Activated T-helper 1 cell treated with Interleukin-2 at 50 U/mL for 16 hours (primary cell): ENCODE data around the gene DPP8.

ENCODE experiments used
- DNase-seq: peaks from one replicate; pipeline ENCODE4 v3.0.0-alpha.2; 2020; ENCODE audit warnings: low read depth

The DPP8 gene

DNA sequence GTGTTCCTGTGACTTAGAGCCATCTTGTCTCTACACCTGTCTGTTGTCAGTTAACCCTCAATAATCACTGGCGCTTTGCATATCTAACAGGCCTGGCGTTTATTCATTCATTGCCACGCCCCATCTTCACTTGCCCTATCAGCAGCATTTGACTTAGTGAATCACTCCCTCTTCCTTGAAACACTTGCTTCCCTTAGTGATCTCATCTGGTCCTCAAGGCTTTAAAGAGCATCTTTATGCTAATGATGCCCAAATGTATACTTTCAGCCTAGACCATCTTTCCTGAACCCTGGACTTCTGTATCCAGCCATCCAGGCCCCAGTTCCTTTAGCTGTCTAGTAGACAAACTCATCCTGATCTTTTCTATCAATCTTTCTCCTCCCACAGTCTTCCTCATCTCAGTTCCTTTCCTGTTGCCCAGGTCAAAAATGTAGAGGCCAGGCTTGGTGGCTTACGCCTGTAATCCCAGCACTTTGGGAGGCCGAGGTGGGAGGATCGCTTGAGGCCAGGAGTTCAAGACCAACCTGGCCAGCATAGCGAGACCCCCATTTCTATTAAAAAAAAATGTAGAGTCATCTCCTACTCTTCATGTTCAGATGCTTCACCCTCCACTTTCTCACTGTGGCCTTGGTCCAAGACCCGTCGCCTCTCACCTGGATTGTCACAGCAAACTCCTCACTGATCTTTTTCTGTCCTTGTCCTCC lies 93.4 kb downstream of the DPP8 start:
- no peak for DNase-seq

DNA sequence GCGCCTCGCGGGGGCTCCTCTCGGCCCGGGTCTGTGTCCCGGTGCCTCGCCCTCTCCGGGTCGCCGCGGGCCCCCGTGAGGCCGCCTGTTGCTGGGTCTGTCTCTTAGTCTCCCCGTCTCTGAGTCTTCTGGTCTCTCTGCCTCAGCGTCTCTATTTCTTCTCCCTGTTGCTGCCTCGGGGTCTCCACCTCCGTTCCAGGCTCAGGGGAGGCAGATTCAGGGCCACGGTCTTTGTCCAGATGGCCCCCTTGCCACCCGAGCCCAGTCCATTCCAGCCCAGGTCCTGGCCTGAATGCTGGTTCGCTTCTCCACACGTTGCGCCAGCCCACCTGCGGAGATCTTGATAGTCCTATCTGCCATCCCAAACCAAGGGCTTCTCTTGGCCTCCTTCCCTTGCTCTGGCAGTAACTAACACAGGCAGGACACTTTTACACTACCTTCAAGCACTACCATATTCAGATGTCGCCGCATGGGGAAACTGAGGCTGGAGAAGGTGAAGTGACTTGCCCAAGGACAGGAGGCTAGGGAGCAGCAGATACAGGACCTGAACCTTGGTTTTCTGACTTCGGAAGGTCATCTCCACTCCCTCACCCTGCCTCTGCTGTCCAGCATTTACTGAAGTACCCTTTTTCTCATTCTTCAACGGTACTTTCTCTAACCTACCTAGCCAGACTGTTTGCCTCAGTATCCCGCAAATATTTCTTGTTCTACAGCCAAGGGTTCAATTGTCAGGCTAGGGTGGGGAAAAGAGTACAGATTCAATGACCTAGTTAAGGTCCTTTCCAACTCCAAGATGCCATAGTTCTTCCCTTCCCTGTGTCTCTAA lies 94.1 kb downstream of the DPP8 start:
- no peak for DNase-seq

DNA sequence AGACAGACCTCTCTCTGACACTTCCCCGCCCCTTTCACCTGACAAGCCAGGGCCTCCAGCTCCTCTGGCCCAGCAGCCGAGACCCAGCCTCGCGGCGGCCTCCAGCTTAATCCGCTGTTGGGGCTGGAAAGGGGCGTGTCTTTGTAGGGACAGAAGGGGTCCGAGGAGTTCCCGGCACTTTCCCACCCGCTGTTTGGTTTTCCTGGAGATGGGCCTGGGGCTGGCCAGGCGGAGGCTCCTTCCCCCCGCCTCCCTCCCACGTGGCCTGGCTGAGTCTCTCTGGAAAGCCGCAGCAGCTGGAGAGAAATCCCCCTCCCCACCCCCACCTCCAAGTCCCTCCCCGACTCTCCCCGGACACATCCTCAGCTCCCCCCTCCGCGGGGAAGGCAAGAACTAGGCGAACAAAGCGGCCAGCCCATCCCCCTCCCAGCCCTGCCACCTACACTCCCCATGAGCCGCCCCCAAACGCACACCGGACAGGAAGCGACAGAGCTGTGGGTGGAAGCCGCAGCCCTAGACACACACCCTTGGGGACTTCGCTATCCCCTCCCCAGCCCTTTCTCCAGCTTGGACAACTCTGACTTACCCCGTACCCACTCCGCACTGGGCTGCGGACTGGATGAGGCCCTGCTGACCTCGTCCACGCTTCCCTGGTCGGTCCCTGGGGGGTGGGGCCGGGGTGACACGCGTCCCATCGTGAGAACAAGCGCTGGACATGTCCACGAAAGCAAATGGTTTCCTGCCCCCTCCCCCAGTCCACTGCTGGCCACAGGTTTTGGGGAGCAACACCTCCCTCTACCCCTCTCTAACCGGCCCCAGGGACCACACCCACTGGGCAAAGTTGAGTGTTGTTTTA lies 95.9 kb downstream of the DPP8 start:
- DNase-seq, result no peak

DNA sequence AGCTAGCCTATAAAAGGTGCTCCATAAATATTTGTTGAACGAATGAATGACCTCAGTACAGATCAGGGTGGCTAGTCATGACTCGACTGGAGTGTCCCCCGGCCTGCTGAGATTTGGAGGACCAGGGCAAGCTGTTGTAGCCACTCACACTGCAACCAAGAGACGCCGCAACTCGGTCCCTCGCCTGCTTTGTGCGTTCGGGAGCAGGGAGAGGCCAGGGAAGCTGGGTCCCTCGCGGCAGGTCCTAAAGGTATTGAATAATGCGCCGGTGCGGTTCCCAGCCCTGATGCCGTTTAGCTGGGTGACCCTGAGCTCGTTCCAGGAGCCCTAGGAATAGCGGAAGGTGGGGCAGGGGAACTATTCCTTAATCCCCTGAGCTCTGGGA lies 96.5 kb downstream of the DPP8 start:
- DNase-seq, result no peak

DNA sequence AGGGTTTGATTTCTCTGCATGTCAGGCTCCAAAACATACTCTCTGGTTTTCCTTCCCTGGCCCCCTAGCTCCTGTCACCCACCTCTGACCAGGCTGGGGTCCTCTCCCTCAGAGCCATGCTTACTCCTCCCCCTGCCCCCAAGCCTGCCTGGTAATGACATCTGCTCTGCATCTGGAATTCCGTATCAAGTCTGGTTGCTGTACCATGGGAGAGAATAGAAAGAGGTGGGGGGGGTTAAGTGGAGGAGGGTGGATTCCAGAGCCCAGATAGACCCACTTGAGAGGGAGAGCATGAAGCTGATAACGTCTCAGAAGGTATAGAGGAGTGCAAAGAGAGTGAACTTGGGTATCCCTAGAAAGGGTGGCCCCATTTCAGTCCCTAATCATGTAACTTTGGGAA lies 98.9 kb downstream of the DPP8 start:
- DNase-seq, result no peak

DNA sequence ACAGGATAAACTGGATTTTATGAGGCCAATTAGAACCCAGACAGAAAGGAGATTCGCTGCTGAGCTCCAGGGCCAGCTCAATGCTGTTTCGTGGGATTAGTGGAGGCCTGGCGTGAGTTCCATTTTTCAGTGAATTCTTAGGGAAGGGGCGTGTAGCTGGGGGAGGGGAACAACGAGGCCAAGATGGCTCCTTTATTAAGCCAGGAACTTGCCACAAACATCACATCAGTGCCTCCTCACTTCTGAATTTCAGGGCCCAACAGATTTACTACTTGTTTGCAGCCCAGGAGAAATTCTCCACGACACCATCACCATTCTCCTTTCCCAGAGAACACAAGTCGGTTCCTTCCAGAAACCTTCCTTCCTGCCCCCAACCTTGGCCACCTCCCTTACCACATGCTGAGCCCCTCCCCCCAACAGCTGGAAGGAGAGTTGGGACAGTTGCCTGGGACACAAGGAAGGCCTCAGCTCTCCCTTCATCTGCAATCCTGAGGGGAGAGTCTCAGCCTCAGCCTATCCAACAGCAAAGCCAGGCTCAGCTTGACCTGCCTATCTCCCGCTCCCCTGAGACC lies 100.6 kb downstream of the DPP8 start:
- DNase-seq, result no peak

DNA sequence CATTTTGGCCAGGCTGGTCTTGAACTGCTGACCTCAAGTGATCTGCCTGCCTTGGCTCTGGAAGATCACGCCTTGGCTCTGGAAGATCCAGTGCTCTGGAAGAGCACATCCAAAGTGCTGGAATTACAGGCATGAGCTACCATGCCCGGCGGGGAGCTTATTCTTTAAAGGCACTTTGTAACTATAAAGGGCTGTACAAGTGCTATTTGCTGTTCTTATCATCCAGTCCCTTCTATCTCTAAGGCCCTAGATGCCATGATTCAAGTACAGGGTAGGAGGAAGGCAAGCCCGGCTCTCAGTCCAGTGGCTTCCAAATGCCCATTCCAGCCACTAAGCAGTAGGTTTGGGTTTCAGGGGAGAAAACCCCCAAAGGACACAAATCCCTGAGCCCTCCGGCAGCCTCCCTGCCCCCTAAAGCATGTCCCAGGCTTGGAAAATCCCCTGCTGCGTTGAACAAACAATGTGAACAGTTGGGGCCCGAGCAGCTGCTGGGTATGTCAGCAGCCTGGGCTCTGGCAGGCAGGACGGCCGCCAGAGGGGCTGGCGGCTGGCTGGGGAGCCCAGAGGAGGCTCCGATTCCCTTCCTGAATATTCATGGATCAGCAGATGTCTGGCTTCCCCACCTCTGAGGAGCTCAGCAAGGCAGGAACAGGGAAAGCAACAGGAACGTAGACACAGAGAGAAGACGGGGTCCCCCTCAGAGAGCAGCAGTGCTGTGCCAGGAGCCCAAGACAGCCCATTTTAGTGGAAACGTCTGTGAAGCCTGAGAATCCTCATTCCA lies 102.5 kb downstream of the DPP8 start:
- DNase-seq, result no peak

DNA sequence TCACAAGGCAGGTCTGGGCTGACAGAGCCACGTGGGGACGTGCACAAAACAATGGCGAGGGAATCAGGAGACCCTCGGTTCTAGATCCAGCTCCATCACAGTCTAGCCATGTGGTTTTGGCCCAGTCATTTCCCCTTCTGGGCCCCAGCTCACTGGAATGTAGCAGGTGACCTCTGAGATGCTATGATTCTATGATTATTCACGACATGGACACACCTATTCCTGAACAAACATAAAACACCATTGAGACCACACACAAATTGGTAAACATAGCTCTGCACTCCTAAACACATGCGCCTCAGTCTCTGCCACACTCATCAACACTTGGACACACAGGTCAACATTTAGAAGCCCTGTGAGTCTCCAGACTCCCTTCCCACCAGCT lies 103.7 kb downstream of the DPP8 start:
- no peak for DNase-seq

DNA sequence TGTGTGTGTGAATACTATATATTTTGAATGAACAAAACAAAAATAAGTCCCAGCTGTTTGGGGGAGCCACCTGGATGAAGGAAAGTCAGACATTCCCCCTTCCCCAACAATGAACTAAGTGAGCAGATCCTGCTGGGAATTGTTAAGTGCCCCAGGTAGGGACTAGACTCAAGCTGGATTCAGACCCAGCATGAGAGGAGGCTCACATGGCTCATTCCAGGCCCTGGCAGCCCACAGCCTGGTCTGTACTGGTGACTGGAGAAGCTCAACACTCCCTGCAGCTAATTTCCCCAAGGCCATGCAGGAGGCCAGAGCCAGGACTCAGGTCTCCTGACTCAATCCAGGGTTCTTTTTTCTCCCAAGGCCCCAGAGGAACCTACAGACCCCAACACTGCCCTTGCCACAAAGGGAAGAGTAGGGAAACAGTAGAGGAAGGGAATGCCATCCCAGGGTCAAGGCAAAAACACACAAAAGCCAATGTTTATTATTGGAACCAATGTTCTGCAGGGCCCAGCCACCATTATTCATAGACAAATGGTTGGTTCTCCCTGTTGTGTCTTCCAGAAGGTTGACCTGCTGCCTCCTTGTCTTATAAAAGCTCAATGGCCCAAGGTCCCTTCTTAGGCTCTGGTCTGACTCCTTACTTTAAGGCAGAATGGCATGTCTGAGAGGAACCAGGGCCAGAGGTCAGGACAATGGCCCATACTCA lies 104.3 kb downstream of the DPP8 start:
- no peak for DNase-seq

DNA sequence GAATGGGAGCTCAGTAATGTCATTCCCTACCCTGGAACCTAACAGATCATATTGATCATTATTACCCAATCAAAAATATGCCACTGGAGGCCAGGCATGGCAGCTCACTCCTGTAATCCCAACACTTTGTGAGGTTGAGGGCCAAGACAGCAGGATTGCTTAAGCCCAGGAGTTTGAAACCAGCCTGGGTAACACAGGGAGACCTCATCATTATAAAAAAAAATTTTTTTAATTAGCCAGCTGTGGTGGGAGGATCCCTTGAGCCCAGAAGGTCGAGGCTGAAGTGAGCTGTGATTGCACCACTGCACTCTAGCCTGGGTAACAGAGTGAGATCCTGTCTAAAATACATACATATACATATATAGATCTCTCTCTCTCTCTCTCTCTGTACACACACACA lies 104.9 kb downstream of the DPP8 start:
- DNase-seq, result no peak

DNA sequence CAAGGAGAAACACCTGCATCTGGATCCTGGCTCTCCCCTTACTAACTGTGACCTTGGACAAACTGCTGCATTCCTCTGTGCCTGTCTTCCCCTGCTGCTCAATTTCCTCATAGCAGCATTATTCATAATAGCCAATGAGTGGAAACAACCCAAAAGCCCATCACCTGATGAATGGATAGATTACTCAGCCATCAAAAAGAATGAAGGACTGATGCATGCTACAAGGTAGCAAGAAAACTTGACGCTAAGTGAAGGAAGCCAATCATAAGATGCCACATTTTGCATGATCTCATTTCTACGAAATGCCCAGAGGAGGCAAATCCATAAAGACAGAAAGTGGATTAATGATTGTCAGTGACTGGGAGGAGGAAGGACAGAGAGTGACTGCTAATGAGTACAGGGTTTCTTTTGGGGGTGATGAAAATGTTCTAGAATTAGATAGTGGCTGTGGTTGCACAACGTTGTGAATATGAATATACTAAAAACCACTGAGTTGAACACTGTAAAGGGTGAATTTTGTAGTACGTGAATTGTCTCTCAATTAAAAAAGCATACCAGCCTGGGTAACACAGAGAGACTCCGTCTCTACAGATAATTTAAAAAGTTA lies 105.9 kb downstream of the DPP8 start:
- DNase-seq, result no peak

DNA sequence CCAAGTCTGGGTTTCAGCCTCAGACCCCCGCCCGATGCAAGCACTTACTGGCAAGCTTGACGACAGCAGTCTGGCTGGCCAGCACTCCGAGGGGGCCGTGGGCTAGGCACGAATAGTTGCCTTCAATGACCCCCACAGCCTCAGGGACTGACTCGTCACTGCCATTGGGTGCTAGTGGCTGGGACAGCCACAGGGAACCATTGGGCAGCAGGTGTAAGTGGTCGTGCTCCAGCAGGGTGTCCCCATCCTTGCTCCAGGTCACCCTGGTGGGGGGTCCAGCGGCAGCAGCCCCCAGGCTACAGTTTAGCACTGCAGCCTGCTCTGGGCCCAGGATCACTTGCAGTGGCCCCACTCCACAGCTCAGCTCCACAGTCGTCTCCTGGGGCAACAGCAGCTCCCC lies 106.5 kb downstream of the DPP8 start:
- DNase-seq, result no peak

DNA sequence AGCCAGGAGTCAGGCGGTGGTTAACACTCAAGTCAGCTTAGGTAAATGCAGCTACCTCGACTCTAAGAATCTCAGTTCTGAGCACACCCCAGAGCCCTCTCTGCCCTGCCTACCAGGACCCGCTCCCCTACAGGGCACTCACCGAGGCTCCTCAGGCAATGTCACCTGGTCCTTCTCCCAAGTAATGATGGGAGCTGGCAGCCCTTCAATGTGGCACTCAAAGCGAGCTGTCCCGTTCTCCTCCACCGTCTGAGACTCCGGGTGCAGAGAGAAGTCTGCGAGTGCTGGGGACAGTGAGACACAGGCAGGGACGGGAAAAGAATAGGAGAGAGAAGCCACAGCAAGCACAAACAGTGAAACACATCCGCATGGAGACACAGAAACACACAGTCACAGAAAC lies 107.5 kb downstream of the DPP8 start:
- DNase-seq, result no peak

DNA sequence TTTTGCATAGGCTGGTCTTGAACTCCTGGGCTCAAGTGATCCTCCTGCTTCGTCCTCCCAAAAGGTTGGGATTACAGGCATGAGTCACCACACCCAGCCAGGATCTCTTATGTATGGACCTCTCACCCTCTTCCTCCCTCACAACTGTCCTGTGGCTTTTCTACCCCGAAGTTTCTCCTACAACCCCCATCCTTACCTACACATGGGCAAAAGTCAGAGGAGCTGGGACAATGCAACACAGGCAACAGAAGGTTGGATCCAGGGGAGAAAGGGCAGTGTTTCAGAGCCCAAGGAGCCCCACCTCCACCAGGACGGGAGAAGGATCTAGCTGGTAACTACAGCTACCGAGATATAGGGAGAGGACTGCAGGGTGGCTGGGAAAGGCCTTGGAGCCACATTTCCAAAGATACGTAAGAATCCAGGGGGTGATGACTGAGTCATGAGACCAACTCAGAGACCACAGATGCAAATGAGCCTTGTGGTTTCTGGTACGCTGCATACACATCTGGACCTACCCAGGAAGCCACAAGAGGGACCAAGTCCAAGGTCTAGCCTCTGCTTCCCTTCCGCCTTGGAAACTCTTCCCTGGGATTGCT lies 108.4 kb downstream of the DPP8 start:
- no peak for DNase-seq

DNA sequence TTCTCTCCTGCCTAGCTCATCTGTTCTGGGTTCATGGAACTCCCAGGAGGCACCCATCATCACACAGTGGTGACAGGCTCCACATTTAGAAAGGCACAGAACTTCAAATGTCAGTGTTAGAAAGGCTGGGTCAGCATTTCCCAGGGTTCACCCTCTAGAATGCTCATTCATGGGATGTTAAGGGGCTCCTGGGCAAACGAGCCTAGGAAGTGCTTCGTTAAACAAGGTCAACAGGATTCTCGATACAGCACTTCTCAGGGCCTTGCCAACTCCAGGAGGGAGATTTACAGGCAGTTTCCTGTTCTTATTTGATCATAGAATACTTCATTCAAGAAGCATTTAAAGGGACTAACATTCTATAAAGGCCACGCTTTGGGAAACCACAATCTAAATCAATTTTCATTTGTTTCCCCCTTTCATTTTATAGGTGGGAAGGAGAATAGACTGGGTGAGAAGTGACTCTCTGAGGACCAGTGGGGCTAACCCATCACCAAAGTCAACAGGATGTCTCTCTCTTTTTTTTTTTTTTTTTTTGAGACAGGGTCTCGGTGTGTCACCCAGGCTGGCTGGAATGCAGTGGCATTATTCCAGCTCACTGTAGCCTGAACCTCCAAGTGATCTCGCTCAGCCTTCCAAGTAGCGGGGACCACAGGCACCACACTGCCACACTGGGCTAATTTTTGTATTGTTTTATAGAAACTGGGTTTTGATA lies 109.0 kb downstream of the DPP8 start:
- DNase-seq, result no peak

DNA sequence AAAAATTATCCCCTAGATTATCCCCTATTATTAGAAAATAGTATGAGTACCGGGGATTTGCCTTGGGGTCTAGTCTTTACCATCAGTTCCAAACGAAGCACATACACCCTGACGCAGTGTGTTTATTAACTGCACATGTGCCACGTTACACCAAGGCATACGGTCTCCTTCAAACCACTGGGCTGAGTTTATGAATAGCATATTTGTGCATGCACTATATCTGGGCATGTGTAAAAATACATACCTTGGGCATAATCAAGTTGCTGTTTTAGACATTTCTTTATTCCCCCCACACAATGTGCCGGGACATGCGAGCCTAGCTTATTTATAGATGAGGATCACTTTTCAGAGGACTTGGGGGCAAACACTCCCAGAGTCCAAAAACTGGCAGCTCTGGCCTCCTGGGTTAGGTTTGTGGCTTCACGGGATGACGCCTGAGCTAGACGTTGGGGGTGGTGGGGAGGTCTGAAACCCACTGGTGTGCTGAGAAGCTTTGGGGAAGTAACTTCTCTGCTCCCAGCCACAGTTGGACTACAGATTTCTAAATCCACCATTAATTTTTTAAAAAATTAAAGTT lies 111.0 kb downstream of the DPP8 start:
- no peak for DNase-seq

DNA sequence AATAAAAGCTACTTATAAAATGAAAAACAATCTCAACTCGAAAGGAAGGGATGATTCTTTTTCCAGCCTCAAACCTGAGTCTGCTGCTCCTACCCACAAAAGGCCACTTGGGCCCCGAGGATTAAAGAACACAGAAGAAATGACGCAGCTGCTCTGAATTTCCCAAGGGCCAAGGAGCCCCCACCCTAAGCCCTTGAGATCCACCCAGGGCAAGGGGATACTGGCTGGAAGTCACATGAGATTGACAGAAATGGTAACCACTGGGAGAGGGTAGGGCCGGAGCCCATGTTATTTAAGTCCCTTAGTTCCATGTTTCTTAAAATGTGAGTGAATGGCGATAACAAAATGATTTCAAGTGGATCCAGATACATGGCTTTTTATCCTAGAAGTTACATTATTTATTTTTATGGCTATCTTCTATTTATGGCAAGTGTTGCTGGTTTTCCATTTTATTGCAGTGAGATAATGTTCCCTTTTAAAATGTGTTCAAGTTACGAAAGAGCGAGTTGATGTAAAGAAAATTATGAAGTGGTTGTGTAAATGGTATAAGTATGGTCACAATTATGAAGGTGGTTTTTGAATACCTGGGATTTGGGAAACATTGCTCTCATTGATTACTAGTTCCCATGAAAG lies 111.6 kb downstream of the DPP8 start:
- DNase-seq, result no peak

DNA sequence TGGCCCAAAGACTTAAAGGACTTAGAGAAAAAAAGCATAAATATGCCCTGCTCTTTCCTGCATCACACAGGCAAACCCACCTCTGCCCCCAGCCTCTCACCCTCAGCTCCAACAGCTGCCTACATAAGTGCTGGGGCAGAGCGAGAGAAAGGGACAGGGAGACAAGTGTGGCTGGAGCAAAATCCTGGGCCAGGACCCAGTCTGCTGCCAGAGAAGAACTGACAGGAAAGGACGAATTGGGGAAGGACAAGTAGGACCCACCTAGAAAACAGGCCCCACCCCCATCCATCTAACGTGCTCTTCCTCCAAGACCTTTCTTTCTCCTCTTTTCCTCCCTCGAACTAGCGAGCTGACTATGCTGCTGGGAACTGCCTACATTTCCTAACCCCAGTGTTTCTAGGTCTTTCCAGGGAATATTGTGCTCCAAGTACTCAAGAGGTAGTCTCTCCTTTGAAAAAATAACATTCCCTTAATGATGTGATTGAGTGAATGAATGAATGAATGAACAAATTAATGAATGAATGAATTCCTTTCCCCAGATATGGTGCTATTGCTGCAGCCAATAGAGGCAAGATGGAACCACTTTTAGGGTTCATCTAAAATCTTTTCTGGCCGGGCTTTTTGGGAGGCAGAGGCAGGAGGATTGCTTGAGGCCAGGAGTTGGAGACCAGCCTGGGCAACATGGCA lies 113.2 kb downstream of the DPP8 start:
- no peak for DNase-seq
